GM18858 (cell line): Measurements from ENCODE around the gene FGD3.

Experiments used
- ATAC-seq: cut with Tn5 transposase; IDR thresholded peaks from one replicate; pipeline ENCODE4 v1.9.1; 2021; ENCODE audit not compliant: unreplicated experiment

The FGD3 gene

GRCh38 chr9:93027750-93028149 lies 80.4 kb downstream of the FGD3 start:
- ATAC-seq, result no peak

- no peak for ATAC-seq
Measured at GRCh38 chr9:93028448-93029006, 81.2 kb downstream of the FGD3 start.

DNA sequence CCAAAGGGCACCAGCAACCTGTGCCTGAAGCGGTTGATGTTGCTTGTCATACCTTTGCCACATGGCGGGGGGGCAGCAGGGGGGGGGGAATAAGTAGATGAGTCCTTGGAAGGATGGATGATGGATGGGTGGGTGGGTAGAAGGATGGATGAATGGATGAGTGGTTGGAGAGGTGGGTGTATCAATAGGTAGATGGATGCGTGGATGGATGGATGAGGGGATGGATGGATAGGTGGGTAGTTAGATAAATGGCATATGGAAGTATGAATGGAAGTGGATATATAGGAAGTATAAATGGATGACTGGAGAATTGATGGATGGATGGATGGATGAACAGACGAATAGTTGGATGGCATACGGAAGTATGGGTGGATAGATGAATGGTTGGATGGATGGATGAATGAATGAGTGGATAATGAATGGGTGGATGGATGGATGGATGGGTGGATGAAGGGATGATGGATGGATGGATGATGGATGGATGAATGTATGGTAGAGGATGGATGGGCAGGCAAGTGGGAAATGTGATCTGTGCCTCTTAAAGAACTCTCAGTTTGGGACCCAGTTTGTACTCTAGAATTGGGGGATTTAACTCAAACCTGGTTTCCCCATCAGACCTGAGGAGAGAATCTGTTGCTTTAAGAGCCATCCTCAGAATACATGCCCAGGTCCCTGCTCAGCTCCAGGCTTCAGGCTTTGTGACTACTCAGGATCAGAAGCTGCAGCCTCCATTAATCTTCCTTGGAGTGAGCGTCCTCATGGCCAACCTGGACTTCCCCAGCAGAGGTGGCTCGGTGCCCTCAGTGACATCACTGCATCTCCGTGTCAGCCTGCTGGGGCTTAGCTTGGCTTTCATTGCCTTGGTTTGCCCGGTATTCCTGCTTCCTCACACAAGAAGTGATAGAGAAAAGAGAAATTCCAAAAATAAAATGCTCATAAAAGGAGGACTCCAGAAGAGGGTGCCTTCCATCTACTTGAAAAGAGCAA lies 83.6 kb downstream of the FGD3 start:
- no peak for ATAC-seq

GRCh38 chr9:93031629-93032430 lies 84.5 kb downstream of the FGD3 start:
- ATAC-seq, result no peak

DNA sequence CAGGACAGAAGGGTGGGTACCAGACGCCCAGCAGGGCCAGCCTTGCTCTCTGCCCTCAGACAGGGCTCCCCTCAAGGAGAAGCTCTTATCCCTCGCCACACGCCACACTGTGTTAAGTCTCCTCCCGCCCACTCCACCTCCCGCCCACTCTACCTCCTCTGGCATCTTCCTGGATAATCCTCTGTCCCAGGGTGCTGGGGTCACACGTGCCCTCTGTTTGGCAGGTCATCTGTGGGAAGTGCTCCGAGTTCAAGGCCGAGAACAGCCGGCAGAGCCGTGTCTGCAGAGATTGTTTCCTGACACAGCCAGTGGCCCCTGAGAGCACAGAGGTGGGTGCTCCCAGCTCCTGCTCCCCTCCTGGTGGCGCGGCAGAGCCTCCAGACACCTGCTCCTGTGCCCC lies 85.2 kb downstream of the FGD3 start:
- no peak for ATAC-seq

DNA sequence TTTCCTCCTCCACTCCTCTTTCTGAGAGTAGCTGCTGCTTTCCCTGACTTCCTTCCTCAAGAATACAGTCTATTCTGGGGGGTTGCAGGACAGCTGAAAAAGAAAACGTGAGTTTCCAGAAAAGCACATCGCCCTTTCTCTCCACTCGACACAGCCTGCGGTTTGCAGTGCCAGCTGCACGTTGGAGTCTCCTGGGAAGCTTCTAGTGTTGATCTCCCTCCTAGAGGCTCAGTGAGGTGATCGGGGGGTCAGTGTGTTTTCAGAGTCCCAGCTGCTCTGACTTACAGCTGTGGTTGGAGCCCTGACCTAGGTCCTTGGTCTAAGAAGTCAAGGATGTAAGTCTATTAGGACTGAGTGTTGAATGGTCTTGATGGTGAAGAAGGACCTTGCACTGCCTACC lies 86.2 kb downstream of the FGD3 start:
- ATAC-seq, result no peak

GRCh38 chr9:93035106-93035660 lies 87.9 kb downstream of the FGD3 start:
- no peak for ATAC-seq

DNA sequence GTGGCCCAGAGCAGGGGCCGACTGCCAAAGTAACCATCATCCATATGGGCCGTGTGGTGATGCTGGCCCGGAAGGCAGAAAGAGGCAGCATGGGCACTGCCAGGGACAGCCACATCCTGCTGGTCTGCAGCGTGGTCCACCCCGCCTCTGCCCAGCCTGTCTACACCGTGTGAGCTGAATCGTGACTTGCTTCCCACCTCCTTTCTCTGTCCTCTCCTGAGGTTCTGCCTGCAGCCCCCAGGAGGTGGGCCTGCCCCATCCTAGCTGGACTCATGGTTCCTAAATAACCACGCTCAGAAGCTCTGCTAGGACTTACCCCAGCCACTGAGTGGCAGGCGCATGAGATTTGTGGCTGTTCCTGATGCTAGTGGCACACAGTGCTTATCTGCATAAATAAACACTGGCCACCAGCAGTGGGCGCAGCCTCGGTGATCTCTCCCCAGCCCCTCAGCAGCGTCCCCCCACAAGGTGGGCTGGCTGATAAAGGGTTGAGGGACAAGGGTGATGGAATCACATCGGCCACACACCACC lies 88.6 kb downstream of the FGD3 start:
- ATAC-seq, result no peak

DNA sequence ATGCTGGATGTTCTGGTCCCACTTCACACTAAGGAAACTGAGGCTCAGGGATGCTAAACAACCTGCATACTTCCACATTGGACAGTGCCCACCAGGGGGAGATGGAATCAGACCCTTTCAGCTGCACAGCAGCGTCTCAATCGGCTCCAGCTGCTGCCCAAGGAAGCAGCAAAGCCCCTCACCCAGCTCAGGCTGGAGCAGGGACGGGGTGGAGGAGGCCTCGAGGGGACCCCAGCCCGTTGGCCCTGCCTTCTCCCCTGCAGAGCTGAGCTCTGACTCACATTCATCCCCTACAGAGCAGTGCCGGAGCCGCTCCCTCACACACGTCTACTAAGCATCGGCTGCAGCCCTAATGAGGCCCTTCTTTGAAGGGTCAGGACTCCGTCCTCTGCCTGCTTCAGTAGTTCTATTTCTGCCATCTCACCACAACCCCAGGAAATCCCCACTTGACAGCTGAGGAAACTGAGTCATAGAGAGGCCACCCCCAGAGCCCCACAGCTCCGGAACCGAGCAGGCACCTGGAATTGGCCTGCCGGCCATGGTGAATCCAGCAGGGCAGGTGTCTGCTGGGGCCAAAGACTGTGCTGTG lies 89.7 kb downstream of the FGD3 start:
- ATAC-seq, result no peak

GRCh38 chr9:93037476-93037971 lies 90.2 kb downstream of the FGD3 start:
- ATAC-seq, result no peak

DNA sequence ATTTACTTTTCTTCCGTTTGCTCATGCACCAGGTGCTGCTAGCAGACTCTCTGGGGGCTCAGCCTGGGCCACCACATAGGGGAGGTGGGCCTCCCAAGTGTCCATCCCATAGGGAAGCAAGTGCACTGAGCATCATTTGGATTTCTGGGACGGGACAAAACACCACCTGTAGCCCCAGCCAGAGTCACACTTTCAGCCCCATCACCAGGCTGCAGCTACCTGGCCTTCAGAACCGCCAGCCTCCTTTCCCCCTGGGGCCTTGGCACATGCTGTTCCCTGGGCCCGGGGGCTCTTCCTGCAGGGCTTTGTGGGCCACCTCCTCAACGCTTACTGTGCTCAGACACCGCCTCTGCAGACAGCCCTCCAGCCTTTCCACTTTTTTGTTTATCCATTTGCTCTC lies 91.6 kb downstream of the FGD3 start:
- ATAC-seq, result no peak

DNA sequence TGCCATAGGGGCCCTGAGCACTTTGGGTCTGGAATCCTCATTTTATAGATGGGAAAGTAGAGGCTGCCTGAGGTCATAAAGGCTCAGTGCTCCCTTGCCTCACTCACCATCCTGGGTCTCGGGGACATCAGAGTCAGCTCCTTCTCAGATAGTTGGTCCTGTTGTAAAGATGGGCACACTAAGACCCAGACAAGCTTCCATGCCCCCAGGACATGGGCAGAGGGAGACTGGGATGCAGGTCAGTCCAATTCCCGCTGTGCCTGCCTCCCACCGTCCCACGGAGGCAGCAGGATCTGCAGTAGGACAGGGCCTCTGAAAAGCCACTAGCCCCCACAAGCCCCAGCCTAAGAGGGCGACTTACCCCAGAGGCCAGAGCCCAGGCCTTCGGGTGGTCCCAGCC lies 92.1 kb downstream of the FGD3 start:
- ATAC-seq, result no peak

DNA sequence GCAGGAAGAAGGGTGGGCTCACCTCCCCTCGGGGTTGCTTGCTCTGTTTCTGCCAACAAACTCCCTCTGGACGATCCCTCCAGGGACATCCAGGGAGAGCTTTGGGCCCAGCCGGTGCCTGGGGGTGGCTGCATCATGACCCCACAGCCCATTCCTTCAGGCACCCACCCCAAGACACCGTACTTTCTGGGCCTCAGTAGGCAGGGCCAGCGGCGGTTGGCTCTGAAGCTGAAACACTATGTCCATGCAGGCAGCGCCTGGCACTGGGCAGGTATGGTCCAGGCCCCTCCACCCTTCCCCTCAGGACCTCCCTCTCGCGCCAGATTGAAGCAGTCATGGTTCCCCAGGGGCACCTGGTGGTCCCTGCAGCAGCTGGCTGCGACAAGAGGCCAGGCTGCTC lies 92.7 kb downstream of the FGD3 start:
- no peak for ATAC-seq

DNA sequence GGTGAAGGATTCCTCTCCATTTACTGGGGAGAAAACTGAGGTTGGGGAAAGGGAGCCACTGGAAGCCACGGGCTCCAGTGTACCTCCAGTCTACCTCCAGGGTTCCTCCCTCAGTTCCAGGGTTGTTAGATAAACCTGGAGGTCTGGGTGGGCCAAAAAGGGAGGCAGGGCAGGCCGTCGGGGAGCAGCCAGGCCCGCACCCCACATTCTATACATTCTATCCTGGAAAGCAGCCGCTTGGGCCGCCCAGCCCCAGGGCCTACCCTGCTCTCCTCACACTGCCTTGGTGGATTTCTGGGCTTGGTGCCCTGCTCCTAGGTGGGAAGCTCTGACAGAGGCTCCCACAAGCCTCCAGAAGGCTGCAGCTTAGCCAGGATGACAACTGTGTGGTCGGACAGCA lies 93.1 kb downstream of the FGD3 start:
- no peak for ATAC-seq

DNA sequence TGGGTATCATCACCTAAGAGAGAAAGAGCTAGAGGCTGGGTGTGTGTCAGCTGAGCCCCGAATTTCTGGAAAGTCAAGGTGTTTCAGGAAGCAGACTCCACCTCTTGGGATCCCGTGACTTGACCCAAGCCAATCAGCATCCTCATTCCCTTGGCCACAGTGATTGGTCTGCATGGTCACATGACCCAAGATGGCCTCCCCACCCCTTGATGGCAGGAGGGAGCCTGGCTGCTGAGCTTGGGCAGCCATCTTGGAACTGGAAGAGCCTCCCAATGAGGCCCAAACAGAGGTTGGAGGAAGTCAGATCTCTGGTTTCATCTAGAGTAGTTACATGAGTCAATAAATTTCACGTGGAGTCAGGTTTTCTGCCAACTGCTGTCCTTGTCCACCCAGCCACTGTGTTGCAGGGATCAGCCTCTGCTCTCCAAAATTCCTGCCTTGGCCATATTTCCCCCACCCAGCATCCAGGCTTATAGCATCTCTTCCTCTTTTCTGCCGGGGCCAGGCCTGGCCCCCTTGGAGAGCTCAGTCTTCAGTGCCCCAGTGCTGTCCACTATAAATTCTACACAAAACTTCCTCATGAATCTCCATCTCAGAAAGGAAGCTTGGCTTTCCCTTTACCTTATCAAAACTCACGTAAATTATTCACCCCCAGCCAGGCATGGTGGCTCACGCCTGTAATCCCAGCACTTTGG lies 93.9 kb downstream of the FGD3 start:
- no peak for ATAC-seq

DNA sequence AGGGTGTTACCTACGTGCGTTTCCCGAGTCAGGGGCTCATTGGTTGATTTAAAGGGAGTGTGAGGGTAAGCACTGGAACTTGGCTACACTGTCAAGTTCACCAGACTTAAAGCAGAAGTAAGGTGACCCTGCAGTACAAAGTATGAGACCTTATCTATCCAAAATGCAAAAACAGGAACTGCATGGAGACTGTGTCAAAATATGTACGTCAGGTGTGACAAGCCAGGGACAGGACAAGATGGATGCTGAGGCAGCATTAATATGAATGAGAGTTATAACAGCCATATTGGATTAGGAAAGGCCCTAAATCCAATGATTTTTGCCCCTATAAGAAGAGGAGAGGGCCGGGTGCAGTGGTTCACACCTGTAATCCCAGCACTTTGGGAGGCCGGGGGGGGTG lies 95.8 kb downstream of the FGD3 start:
- ATAC-seq, result no peak

- ATAC-seq, result no peak
Measured at GRCh38 chr9:93045521-93045920, 98.2 kb downstream of the FGD3 start.

DNA sequence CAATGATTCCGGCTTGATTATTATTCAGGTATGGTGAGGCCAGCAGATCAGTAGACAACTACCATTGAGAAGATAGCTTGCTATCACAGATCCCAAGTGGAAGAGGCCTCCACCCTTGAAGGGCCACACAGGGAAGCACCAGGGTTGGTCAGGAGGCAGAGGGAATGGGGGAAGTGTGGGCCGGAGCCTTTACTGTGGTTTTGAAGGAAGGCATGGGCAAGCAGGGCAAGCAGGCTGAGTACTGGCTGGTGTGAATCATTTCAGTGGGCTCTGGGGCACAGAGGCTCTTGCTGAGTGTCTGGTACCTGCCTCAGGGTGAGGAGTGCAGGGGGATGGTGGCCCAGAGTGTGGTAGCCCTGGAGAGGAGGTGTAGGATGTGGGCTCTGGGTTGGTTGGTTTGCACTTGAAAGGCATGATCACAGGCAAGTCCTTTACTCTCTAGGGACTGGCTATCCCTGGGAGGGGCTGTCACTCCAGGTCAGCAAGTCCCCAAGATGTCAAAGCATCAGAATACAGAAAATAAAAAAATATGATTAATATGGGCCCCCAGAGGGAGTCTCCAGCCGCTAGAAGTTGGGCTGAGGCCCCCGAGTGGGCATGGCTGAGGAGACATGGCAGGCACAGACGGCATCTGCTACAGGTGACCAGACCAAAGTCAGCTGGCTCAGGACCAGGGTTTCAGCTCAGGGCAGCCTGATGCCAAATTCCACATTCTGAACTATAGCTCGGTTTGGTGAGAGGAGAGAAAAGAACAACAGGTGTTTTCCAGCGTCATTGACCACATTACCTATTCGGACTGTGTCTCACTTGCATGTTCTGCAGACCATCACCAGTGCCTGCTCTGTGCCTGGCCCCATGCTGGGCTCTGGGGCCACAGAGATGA lies 101.5 kb downstream of the FGD3 start:
- ATAC-seq, result no peak

DNA sequence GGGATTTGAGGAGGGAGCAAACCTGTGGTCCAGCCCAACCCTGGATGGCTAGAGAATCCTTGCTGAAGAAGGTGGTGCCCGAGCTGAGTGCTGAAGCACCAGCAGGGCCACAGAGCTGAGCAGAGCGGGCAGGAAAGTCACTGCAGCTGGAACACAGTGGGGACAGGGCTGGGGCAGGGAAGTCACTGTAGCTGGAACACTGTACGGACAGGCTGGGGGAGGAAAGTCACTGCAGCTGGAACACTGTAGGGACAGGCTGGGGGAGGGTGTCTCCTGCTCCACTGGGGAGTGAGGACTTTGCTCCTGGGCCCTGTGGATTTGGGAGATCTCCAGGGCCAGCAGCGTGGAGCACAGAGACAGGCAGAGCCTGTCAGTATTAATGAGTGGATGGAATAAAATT lies 102.2 kb downstream of the FGD3 start:
- no peak for ATAC-seq
